Mesothelial cell of epicardium (in vitro differentiated cells): Measurements from ENCODE around the gene SLAIN1. TPM values are rescaled to one million over a fixed set of nuclear protein-coding genes. Genes with fewer than 3 reads are reported as not detected.

ENCODE experiments used
- DNase-seq, 2 experiments: peaks; one replicate each; pipeline ENCODE4 v3.0.0; 2021; ENCODE audit warnings: low spot score in 2 of 2; ENCODE audit not compliant: unreplicated experiment in 2 of 2
- H3K27ac Mint-ChIP-seq: 2 replicates; pipeline ENCODE4 v1.8.0; 2021; ENCODE audit warnings: mixed read lengths
- H3K27me3 Mint-ChIP-seq: 2 replicates; pipeline ENCODE4 v1.8.0; 2021; ENCODE audit warnings: low read depth, mixed read lengths
- H3K36me3 Mint-ChIP-seq: 2 replicates; pipeline ENCODE4 v1.8.0; 2021; ENCODE audit warnings: mixed read lengths
- H3K4me1 Mint-ChIP-seq: 2 replicates; pipeline ENCODE4 v1.8.0; 2021; ENCODE audit warnings: mixed read lengths
- H3K4me3 Mint-ChIP-seq: 2 replicates; pipeline ENCODE4 v1.8.0; 2021; ENCODE audit warnings: mild to moderate bottlenecking, moderate library complexity, mixed read lengths
- H3K9me3 Mint-ChIP-seq: 2 replicates; pipeline ENCODE4 v1.8.0; 2021; ENCODE audit warnings: mixed read lengths
- total RNA-seq: library from RNA; stranded (reverse); gene quantifications from 3 replicates; pipeline ENCODE4 v1.2.1, GENCODE V29; 2021
- TF ChIP-seq, protein P1 (sequence below): fragments of 200-600 bp; sonication (generic); IDR thresholded peaks from one replicate; pipeline ENCODE4 v1.5.0; 2021; ENCODE audit warnings: antibody characterized with exemption; ENCODE audit not compliant: unreplicated experiment

SLAIN1 gene
- total RNA-seq, 1 donor from 2014 or later, result 33.4 TPM

DNA sequence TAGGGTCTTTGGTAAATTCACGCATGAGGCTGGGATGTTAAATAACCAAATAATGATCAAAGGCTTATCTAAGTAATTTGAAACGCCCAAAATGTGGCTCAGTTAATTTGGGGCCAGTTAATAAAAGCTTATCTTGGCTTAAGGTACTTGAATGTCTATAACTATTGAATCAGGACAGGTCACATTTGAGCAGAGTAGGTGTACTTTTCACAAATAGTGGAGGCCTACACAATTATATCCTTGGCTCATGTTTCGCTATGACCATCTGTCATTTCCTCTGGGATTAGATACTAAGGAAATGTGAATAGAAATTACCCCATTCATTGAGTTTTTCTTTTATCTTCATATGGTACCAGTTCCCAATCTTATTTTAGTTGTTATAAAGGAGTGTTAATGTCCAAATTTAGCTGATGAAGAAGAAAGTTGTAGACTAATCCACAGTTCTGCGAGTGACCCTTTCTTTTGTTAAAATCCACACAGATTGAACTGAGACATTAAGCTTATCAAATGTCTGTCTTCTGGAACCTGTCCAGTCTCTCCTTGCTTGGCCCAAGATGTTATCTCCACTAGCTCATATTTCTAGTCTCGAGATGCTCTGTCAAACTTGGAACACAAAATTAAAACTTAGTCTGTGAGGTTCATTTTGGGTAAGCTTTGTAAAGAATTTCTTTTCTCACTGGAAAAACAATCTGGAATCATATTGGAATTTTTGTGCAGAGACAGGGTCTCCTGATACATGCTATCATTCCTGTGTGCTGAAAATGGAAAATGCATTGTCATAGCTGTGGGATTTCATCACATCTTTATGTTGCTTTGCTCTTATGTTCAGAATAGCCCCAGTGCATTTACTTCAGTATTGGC, 31.0 kb downstream of the SLAIN1 start:
- Mint-ChIP-seq H3K27me3 (no peaks in the 10 kb centered on the region), H3K9me3 (peaks cover 4% of the 10 kb centered on the region), H3K27ac (peak overlapping the region; percentile 25), H3K36me3 (peaks cover 15% of the 10 kb centered on the region), H3K4me1 (peaks cover 34% of the 10 kb centered on the region), H3K4me3 (no peak overlapping the region)
- TF ChIP-seq, protein P1, sequence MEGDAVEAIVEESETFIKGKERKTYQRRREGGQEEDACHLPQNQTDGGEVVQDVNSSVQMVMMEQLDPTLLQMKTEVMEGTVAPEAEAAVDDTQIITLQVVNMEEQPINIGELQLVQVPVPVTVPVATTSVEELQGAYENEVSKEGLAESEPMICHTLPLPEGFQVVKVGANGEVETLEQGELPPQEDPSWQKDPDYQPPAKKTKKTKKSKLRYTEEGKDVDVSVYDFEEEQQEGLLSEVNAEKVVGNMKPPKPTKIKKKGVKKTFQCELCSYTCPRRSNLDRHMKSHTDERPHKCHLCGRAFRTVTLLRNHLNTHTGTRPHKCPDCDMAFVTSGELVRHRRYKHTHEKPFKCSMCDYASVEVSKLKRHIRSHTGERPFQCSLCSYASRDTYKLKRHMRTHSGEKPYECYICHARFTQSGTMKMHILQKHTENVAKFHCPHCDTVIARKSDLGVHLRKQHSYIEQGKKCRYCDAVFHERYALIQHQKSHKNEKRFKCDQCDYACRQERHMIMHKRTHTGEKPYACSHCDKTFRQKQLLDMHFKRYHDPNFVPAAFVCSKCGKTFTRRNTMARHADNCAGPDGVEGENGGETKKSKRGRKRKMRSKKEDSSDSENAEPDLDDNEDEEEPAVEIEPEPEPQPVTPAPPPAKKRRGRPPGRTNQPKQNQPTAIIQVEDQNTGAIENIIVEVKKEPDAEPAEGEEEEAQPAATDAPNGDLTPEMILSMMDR, result no peak
- DNase-seq, result no peak

DNA sequence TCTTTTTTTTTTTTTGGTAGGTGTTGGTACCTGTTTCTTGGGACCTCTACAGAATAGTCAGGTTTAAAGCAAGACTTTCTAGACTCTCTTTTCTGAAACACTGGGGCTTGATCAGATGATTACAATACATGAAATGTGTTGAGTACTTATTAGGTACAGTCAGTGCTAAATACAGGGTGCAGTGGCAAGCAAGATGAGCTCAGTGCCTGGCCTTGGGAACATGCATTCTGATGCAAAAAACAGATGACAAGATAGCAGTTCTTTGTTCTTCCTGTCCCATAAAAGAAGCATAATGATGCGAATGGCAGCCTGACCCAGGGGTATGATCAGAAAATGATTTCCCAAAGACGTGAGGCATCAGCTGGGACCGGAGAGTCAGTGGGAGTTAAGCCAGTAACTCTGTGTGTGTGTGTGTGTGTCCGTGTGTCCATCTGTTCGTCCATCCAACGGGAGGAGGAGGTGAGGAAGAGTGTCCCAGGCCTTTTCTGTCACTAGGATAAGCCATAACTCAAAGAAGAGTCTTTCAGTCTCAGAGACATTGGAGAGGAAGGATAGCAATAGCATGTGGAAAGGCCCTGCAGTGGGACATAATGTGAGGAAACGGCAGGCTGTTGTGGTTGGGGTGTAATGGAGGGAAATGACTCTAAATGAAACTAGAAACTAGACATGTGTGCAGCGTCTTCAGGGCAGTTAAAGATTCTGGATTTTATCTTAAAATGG, 32.2 kb downstream of the SLAIN1 start:
- Mint-ChIP-seq H3K36me3 (peaks cover 7% of the 10 kb centered on the region), H3K4me3 (no peak overlapping the region), H3K27ac (no peak overlapping the region), H3K27me3 (no peaks in the 10 kb centered on the region), H3K9me3 (no peaks in the 10 kb centered on the region), H3K4me1 (peaks cover 34% of the 10 kb centered on the region)
- DNase-seq, result no peak
- TF ChIP-seq, protein P1, result no peak

DNA sequence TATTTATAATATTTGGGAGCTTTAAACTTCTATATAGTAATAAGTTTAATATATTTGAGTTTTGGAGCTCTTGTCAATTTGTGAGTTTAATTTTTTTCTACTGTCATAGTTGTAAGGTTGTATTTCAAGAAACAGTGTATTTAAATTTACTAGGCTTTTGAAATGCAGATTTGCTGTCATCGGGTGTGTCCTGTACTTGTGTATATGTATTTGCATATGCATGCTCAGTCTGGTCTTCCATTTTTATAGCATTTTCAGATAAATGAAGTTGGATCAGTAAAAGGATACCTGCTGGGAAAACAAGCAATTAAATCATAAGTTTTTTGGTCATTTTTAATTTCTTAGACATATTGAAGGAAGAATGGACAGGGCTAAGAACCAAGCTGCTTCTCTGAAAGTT, 33.1 kb downstream of the SLAIN1 start:
- Mint-ChIP-seq H3K4me1 (peaks cover 31% of the 10 kb centered on the region), H3K27me3 (no peaks in the 10 kb centered on the region), H3K36me3 (peaks cover 7% of the 10 kb centered on the region), H3K9me3 (no peaks in the 10 kb centered on the region), H3K4me3 (no peak overlapping the region), H3K27ac (no peak overlapping the region)
- no peak for DNase-seq
- TF ChIP-seq, protein P1, result no peak

- Mint-ChIP-seq H3K9me3 (no peaks in the 10 kb centered on the region), H3K4me1 (peaks cover 29% of the 10 kb centered on the region), H3K4me3 (no peak overlapping the region), H3K36me3 (peaks cover 5% of the 10 kb centered on the region), H3K27me3 (no peaks in the 10 kb centered on the region), H3K27ac (no peak overlapping the region)
- no peak for DNase-seq
- TF ChIP-seq, protein P1, result no peak
These were observed 34.8 kb downstream of the SLAIN1 start for GRCh38 chr13:77732287-77732686.

GRCh38 chr13:77733674-77734073, 36.2 kb downstream of the SLAIN1 start:
- TF ChIP-seq, protein P1, result no peak
- DNase-seq, result no peak
- peak overlapping the region; percentile 10 for H3K27ac Mint-ChIP-seq
- no peaks in the 10 kb centered on the region for H3K9me3 Mint-ChIP-seq
- H3K36me3 Mint-ChIP-seq, result peaks cover 5% of the 10 kb centered on the region
- H3K4me3 Mint-ChIP-seq, result no peak overlapping the region
- peaks cover 22% of the 10 kb centered on the region for H3K4me1 Mint-ChIP-seq
- H3K27me3 Mint-ChIP-seq, result no peaks in the 10 kb centered on the region
